Measurements from ENCODE around the gene SNX32. TPM values are rescaled to one million over a fixed set of nuclear protein-coding genes. Genes with fewer than 3 reads are reported as not detected.

The SNX32 gene
- under 1 TPM in 3 of 4 donors, not detected in 1; 0.20 to 0.88 (median 0.48) TPM for total RNA-seq
- 0.20 TPM for polyA plus RNA-seq
- long read RNA-seq, donor 1, partial matches to known transcripts: 0 of 1 reads
- long read RNA-seq, donor 1, other reads (novel, unspliced or antisense): 0 of 1 reads
- long read RNA-seq, donor 2: 0 reads
- long read RNA-seq, donor 3, partial matches to known transcripts: 0 of 1 reads
- long read RNA-seq, donor 3, other reads (novel, unspliced or antisense): 1 of 1 reads
- long read RNA-seq, donor 4: 0 reads

GRCh38 chr11:65833297-65834030, at the start of gene SNX32:
Gene SNX32 (plus strand): TSS chr11:65833963. CDS start chr11:65834066, 103 bp downstream.
- under 1% methylated on average over 63 of the region's 63 CpGs for WGBS
- Histone ChIP-seq H3K27me3 (ENCODE audit: control insufficient read depth, insufficient read depth) (no peaks in the 10 kb centered on the region), H3K27ac (ENCODE audit: low read length) (no peak within 1 kb of the TSS), H3K9me3 (ENCODE audit: control insufficient read depth, low read length) (no peaks in the 10 kb centered on the region), H3K4me1 (ENCODE audit: control insufficient read depth, insufficient read depth, low read length) (peaks cover 4% of the 10 kb centered on the region), H3K4me3 (ENCODE audit: low read length) (peak within 1 kb of the TSS; percentile 45)
- ATAC-seq (peak; percentile 100), DNase-seq (peak; percentile 96 to 99 (median 98))
- intact Hi-C loops (cut with DNase I): no loop called here

- Histone ChIP-seq H3K4me3 (ENCODE audit: low read length) (no peak overlapping the region), H3K27ac (ENCODE audit: low read length) (no peak overlapping the region), H3K9me3 (ENCODE audit: control insufficient read depth, low read length) (no peaks in the 10 kb centered on the region), H3K27me3 (ENCODE audit: control insufficient read depth, insufficient read depth) (no peaks in the 10 kb centered on the region), H3K4me1 (ENCODE audit: control insufficient read depth, insufficient read depth, low read length) (no peaks in the 10 kb centered on the region)
- ATAC-seq: no peak
- intact Hi-C loops (cut with DNase I): no loop called here
- 62% methylated on average over 8 of the region's 8 CpGs for WGBS
- no peak for DNase-seq
Measured at GRCh38 chr11:65785319-65786007, 48.3 kb upstream of the SNX32 start.

GRCh38 chr11:65786008-65786785, 47.6 kb upstream of the SNX32 start:
- no peak overlapping the region for H3K27ac ChIP-seq (ENCODE audit: low read length)
- no peaks in the 10 kb centered on the region for H3K4me1 ChIP-seq (ENCODE audit: control insufficient read depth, insufficient read depth, low read length)
- no peaks in the 10 kb centered on the region for H3K9me3 ChIP-seq (ENCODE audit: control insufficient read depth, low read length)
- DNase-seq: no peak
- H3K4me3 ChIP-seq (ENCODE audit: low read length): peak overlapping the region; percentile 21
- 9% methylated on average over 74 of the region's 74 CpGs for WGBS
- intact Hi-C loops (cut with DNase I): no loop called here
- H3K27me3 ChIP-seq (ENCODE audit: control insufficient read depth, insufficient read depth): no peaks in the 10 kb centered on the region
- no peak for ATAC-seq

GRCh38 chr11:65786786-65787636, 46.8 kb upstream of the SNX32 start, which contains the start of gene OVOL1:
Gene OVOL1 (plus strand): TSS chr11:65787063. CDS start chr11:65787374, 311 bp downstream.
- Histone ChIP-seq H3K4me3 (ENCODE audit: low read length) (peak within 1 kb of the TSS; percentile 21), H3K27ac (ENCODE audit: low read length) (no peak within 1 kb of the TSS), H3K4me1 (ENCODE audit: control insufficient read depth, insufficient read depth, low read length) (no peaks in the 10 kb centered on the region), H3K9me3 (ENCODE audit: control insufficient read depth, low read length) (no peaks in the 10 kb centered on the region), H3K27me3 (ENCODE audit: control insufficient read depth, insufficient read depth) (no peaks in the 10 kb centered on the region)
- intact Hi-C loops (cut with DNase I): no loop called here
- DNase-seq (no peak), ATAC-seq (no peak)
- WGBS: 2% methylated on average over 112 of the region's 112 CpGs

- H3K27ac ChIP-seq (ENCODE audit: low read length): no peak overlapping the region
- peak overlapping the region; percentile 21 for H3K4me3 ChIP-seq (ENCODE audit: low read length)
- H3K4me1 ChIP-seq (ENCODE audit: control insufficient read depth, insufficient read depth, low read length): no peaks in the 10 kb centered on the region
- no peak for DNase-seq
- ATAC-seq: no peak
- no peaks in the 10 kb centered on the region for H3K27me3 ChIP-seq (ENCODE audit: control insufficient read depth, insufficient read depth)
- H3K9me3 ChIP-seq (ENCODE audit: control insufficient read depth, low read length): no peaks in the 10 kb centered on the region
- WGBS: 4% methylated on average over 64 of the region's 64 CpGs
- intact Hi-C loops (cut with DNase I): no loop called here
Measured at GRCh38 chr11:65787649-65788622, 45.8 kb upstream of the SNX32 start.

- no peaks in the 10 kb centered on the region for H3K27me3 ChIP-seq (ENCODE audit: control insufficient read depth, insufficient read depth)
- no peaks in the 10 kb centered on the region for H3K4me1 ChIP-seq (ENCODE audit: control insufficient read depth, insufficient read depth, low read length)
- no peak overlapping the region for H3K4me3 ChIP-seq (ENCODE audit: low read length)
- ATAC-seq (no peak), DNase-seq (no peak)
- intact Hi-C loops (cut with DNase I): no loop called here
- H3K27ac ChIP-seq (ENCODE audit: low read length): no peak overlapping the region
- WGBS: 78% methylated on average over 6 of the region's 6 CpGs
- no peaks in the 10 kb centered on the region for H3K9me3 ChIP-seq (ENCODE audit: control insufficient read depth, low read length)
Measured at GRCh38 chr11:65788821-65789220, 44.9 kb upstream of the SNX32 start.

- Histone ChIP-seq H3K4me3 (ENCODE audit: low read length) (no peak overlapping the region), H3K9me3 (ENCODE audit: control insufficient read depth, low read length) (no peaks in the 10 kb centered on the region), H3K27ac (ENCODE audit: low read length) (no peak overlapping the region), H3K27me3 (ENCODE audit: control insufficient read depth, insufficient read depth) (no peaks in the 10 kb centered on the region), H3K4me1 (ENCODE audit: control insufficient read depth, insufficient read depth, low read length) (no peaks in the 10 kb centered on the region)
- intact Hi-C loops (cut with DNase I): no loop called here
- DNase-seq: no peak
- WGBS: 79% methylated on average over 14 of the region's 14 CpGs
- no peak for ATAC-seq
Measured at GRCh38 chr11:65789230-65790103, 44.3 kb upstream of the SNX32 start.

GRCh38 chr11:65790104-65790901, 43.5 kb upstream of the SNX32 start:
- H3K27me3 ChIP-seq (ENCODE audit: control insufficient read depth, insufficient read depth): no peaks in the 10 kb centered on the region

More at GRCh38 chr11:65790104-65790901, 43.5 kb upstream of the SNX32 start:
- ATAC-seq: no peak
- no peaks in the 10 kb centered on the region for H3K4me1 ChIP-seq (ENCODE audit: control insufficient read depth, insufficient read depth, low read length)
- H3K4me3 ChIP-seq (ENCODE audit: low read length): no peak overlapping the region
- DNase-seq: no peak
- WGBS: 79% methylated on average over 13 of the region's 13 CpGs
- H3K9me3 ChIP-seq (ENCODE audit: control insufficient read depth, low read length): no peaks in the 10 kb centered on the region
- intact Hi-C loops (cut with DNase I): no loop called here
- H3K27ac ChIP-seq (ENCODE audit: low read length): no peak overlapping the region

Data from right cardiac atrium (tissue), 5 donors.